ENCODE data around the gene CBFA2T2.

CBFA2T2 gene

DNA sequence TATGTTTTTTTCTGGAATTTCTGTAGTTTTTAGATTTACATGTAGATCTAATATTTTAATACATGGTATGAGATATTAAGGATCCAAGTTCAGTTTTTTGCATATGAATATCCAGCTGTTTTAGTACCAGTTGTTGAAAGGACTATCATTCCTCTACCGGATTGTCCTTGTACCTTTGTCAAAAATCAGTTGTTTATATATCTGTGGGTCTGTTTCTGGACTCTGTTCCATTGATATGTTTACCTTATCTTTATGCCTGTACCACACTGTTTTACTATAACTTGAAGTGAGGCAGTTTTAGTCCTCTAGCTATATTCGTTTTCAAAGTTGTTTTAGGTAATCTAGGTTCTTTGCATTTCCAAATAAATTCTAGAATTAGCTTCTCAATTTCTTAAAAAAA lies 47.7 kb downstream of the CBFA2T2 start:
- H3K4me3 Mint-ChIP-seq: no peak overlapping the region
- CTCF ChIA-PET: no interaction called here
- H3K4me1 Mint-ChIP-seq: peaks cover 7% of the 10 kb centered on the region

DNA sequence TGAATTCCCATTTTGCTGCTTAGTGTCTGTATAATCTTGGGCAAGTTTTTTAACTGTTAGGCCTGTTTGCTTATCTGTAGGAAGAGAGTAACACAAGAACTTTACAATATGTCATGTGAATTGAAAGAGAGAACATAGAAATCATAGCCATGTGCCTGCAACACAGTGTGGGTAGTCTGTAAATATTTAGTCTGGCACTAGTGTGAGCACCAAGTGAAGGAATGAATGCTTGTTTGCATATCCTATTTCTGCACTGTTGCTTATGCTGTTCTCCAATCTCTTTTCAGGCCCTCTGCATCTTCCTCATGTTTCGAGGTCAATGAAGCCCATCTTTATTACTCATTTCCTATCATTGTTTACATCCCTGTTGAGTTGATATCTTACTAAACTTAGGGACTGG lies 49.2 kb downstream of the CBFA2T2 start:
- H3K4me3 Mint-ChIP-seq: no peak overlapping the region
- H3K4me1 Mint-ChIP-seq: no peaks in the 10 kb centered on the region
- CTCF ChIA-PET: no interaction called here
- peaks cover 6% of the 10 kb centered on the region for H3K36me3 Mint-ChIP-seq
- no peaks in the 10 kb centered on the region for H3K27me3 Mint-ChIP-seq
- no peak overlapping the region for H3K27ac Mint-ChIP-seq
- DNase-seq: no peak
- peaks cover 3% of the 10 kb centered on the region for H3K9me3 Mint-ChIP-seq

More for the DNA sequence above, 47.7 kb downstream of the CBFA2T2 start:
- H3K27me3 Mint-ChIP-seq: no peaks in the 10 kb centered on the region
- H3K9me3 Mint-ChIP-seq: peaks cover 3% of the 10 kb centered on the region
- no peak overlapping the region for H3K27ac Mint-ChIP-seq
- no peak for DNase-seq
- peaks cover 8% of the 10 kb centered on the region for H3K36me3 Mint-ChIP-seq

- no peaks in the 10 kb centered on the region for H3K4me1 Mint-ChIP-seq
- peaks cover 3% of the 10 kb centered on the region for H3K9me3 Mint-ChIP-seq
- no peak overlapping the region for H3K27ac Mint-ChIP-seq
- H3K27me3 Mint-ChIP-seq: no peaks in the 10 kb centered on the region
- no peak for DNase-seq
- peaks cover 6% of the 10 kb centered on the region for H3K36me3 Mint-ChIP-seq
- CTCF ChIA-PET: no interaction called here
- no peak overlapping the region for H3K4me3 Mint-ChIP-seq
Observed at GRCh38 chr20:33540427-33540826, 50.5 kb downstream of the CBFA2T2 start.

GRCh38 chr20:33541074-33541473 lies 51.2 kb downstream of the CBFA2T2 start:
- H3K27me3 Mint-ChIP-seq: no peaks in the 10 kb centered on the region
- no peak overlapping the region for H3K4me3 Mint-ChIP-seq
- H3K9me3 Mint-ChIP-seq: peaks cover 3% of the 10 kb centered on the region
- peaks cover 6% of the 10 kb centered on the region for H3K36me3 Mint-ChIP-seq
- no peak overlapping the region for H3K27ac Mint-ChIP-seq
- DNase-seq: no peak
- CTCF ChIA-PET: no interaction called here
- no peaks in the 10 kb centered on the region for H3K4me1 Mint-ChIP-seq

GRCh38 chr20:33541797-33542196 lies 51.9 kb downstream of the CBFA2T2 start:
- CTCF ChIA-PET: no interaction called here
- Mint-ChIP-seq H3K27me3 (no peaks in the 10 kb centered on the region), H3K9me3 (peaks cover 3% of the 10 kb centered on the region), H3K36me3 (peaks cover 6% of the 10 kb centered on the region), H3K4me3 (no peak overlapping the region), H3K4me1 (no peaks in the 10 kb centered on the region), H3K27ac (no peak overlapping the region)
- no peak for DNase-seq

DNA sequence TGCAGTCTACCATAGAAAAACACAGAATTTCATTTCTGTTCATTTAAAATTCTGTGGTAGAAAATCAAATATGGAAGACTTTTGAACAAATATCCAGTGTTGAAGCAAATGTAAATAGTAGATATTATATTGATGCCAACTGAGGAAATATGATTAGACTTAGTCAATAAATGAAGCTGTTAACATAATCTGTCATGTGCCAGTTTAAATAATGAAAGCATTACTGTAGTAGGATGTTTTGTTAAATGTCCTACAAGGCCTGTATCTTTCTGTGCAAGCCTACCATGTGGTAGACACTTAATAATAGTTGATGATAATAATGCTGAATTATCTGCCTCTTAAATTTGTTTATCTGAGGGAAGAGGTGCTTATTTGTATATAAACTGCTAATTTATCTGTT lies 55.9 kb downstream of the CBFA2T2 start:
- Mint-ChIP-seq H3K36me3 (peaks cover 4% of the 10 kb centered on the region), H3K27ac (no peak overlapping the region), H3K27me3 (no peaks in the 10 kb centered on the region), H3K9me3 (no peaks in the 10 kb centered on the region), H3K4me1 (no peaks in the 10 kb centered on the region), H3K4me3 (no peak overlapping the region)
- CTCF ChIA-PET: no interaction called here
- no peak for DNase-seq

- CTCF ChIA-PET: no interaction called here
- Mint-ChIP-seq H3K9me3 (no peaks in the 10 kb centered on the region), H3K4me3 (no peak overlapping the region)
Observed at GRCh38 chr20:33549229-33549999, 59.5 kb downstream of the CBFA2T2 start.

DNA sequence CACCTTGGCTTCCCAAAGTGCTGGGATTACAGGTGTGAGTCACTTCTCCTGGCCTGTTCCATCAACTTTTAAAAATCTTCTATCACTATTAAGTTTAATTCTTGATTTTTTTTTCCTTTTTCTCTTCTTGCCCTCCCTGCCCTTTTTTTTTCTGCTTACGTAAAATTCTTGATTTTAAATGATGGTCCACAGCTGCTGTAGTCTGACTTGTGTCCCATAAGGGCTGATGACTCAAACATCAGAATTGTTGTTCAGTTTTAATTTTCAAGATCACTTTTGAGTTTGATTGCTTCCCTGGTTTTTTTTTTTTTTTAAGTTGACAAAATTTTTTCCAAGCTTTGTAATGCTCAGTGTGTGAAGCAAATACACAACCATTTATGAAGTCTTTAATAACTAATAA lies 61.9 kb downstream of the CBFA2T2 start:
- H3K27me3 Mint-ChIP-seq: no peaks in the 10 kb centered on the region
- no peaks in the 10 kb centered on the region for H3K9me3 Mint-ChIP-seq
- peaks cover 29% of the 10 kb centered on the region for H3K4me1 Mint-ChIP-seq
- no peak overlapping the region for H3K4me3 Mint-ChIP-seq
- no peak overlapping the region for H3K27ac Mint-ChIP-seq
- CTCF ChIA-PET: interaction anchor here (0.6 kb wide), 1 partner anchor 61 kb away, joined by 5 read pairs; no protein-coding TSS in a partner anchor
- peaks cover 23% of the 10 kb centered on the region for H3K36me3 Mint-ChIP-seq
- DNase-seq: no peak

More at GRCh38 chr20:33549229-33549999, 59.5 kb downstream of the CBFA2T2 start:
- Mint-ChIP-seq H3K4me1 (peaks cover 14% of the 10 kb centered on the region), H3K27me3 (no peaks in the 10 kb centered on the region), H3K27ac (no peak overlapping the region), H3K36me3 (peaks cover 16% of the 10 kb centered on the region)
- DNase-seq: no peak

- Mint-ChIP-seq H3K4me3 (no peak overlapping the region), H3K27ac (no peak overlapping the region), H3K9me3 (no peaks in the 10 kb centered on the region), H3K36me3 (peaks cover 27% of the 10 kb centered on the region), H3K4me1 (peaks cover 29% of the 10 kb centered on the region), H3K27me3 (no peaks in the 10 kb centered on the region)
- DNase-seq: no peak
- CTCF ChIA-PET: no interaction called here
Observed at GRCh38 chr20:33552519-33552918, 62.6 kb downstream of the CBFA2T2 start.

- H3K27ac Mint-ChIP-seq: peak overlapping the region; percentile 49
Observed at GRCh38 chr20:33553516-33553915, 63.6 kb downstream of the CBFA2T2 start.

DNA sequence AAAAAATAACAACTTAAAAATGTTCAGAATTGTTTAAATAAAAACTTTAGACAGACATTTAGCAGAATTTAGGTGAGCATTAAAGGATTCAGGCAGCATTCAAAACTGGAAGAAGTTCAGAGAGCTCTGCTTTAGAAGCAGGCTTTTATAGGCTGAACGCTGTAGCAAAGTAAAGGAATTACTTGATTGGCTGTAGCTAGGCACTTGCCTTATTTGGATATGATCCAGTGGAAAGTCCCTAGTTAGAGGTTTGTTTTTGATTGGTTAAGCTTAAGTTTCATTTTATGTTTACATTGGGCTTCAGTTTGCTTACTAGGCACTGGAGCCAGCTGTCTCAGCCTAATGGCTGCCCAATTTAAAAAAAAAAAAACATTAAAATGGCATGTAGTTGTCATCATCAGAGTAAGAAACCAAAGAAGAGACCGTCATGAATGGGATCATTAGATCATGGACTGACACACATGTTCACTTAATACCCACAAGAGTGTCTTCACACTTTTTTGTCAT lies 65.1 kb downstream of the CBFA2T2 start:
- Mint-ChIP-seq H3K4me1 (peaks cover 29% of the 10 kb centered on the region), H3K27me3 (no peaks in the 10 kb centered on the region), H3K9me3 (no peaks in the 10 kb centered on the region), H3K36me3 (peaks cover 29% of the 10 kb centered on the region), H3K27ac (peak overlapping the region; percentile 97), H3K4me3 (peak overlapping the region; percentile 47)
- peak; percentile 51 for DNase-seq
- CTCF ChIA-PET: interaction anchor here (0.9 kb wide), 1 partner anchor 112 kb away, joined by 4 read pairs; the partner anchor contains the start of gene ACTL10

More at GRCh38 chr20:33553516-33553915, 63.6 kb downstream of the CBFA2T2 start:
- H3K4me3 Mint-ChIP-seq: no peak overlapping the region
- peaks cover 30% of the 10 kb centered on the region for H3K36me3 Mint-ChIP-seq
- no peaks in the 10 kb centered on the region for H3K27me3 Mint-ChIP-seq
- CTCF ChIA-PET: no interaction called here
- no peaks in the 10 kb centered on the region for H3K9me3 Mint-ChIP-seq
- H3K4me1 Mint-ChIP-seq: peaks cover 29% of the 10 kb centered on the region
- DNase-seq: no peak

GRCh38 chr20:33555755-33556154 lies 65.9 kb downstream of the CBFA2T2 start:
- Mint-ChIP-seq H3K9me3 (no peaks in the 10 kb centered on the region), H3K36me3 (peaks cover 27% of the 10 kb centered on the region), H3K27ac (peak overlapping the region; percentile 97), H3K4me1 (peaks cover 29% of the 10 kb centered on the region), H3K27me3 (no peaks in the 10 kb centered on the region), H3K4me3 (no peak overlapping the region)
- DNase-seq: no peak
- CTCF ChIA-PET: no interaction called here

GRCh38 chr20:33556246-33556645 lies 66.3 kb downstream of the CBFA2T2 start:
- Mint-ChIP-seq H3K36me3 (peaks cover 26% of the 10 kb centered on the region), H3K9me3 (no peaks in the 10 kb centered on the region), H3K27ac (peak overlapping the region; percentile 97), H3K4me1 (peaks cover 29% of the 10 kb centered on the region), H3K4me3 (no peak overlapping the region), H3K27me3 (no peaks in the 10 kb centered on the region)
- CTCF ChIA-PET: no interaction called here
- no peak for DNase-seq

- no peak for DNase-seq
- H3K4me3 Mint-ChIP-seq: no peak overlapping the region
- H3K4me1 Mint-ChIP-seq: peaks cover 23% of the 10 kb centered on the region
- CTCF ChIA-PET: no interaction called here
- H3K9me3 Mint-ChIP-seq: no peaks in the 10 kb centered on the region
- peaks cover 18% of the 10 kb centered on the region for H3K36me3 Mint-ChIP-seq
- H3K27ac Mint-ChIP-seq: peak overlapping the region; percentile 7
- H3K27me3 Mint-ChIP-seq: no peaks in the 10 kb centered on the region
Observed at GRCh38 chr20:33558348-33559144, 68.7 kb downstream of the CBFA2T2 start.

Data from activated naive CD4-positive, alpha-beta T cell treated with anti-CD3 and anti-CD28 coated beads, Interleukin-2, amount 10 ng/mL, durations not matched to agents 7 days and 5 days (primary cell).